Measurements from ENCODE around the gene AATF. TPM values are rescaled to one million over a fixed set of nuclear protein-coding genes. Genes with fewer than 3 reads are reported as not detected.

Gene AATF
- total RNA-seq, 1 donor from 2014 or later, result 25.0 TPM

GRCh38 chr17:36977066-36977465 lies 28.3 kb downstream of the AATF start:
- no peak overlapping the region for H3K27ac Mint-ChIP-seq (ENCODE audit: unreplicated experiment)

GRCh38 chr17:36977568-36977967 lies 28.8 kb downstream of the AATF start:
- no peak for DNase-seq (ENCODE audit: low spot score)
- TF ChIP-seq, protein P1, sequence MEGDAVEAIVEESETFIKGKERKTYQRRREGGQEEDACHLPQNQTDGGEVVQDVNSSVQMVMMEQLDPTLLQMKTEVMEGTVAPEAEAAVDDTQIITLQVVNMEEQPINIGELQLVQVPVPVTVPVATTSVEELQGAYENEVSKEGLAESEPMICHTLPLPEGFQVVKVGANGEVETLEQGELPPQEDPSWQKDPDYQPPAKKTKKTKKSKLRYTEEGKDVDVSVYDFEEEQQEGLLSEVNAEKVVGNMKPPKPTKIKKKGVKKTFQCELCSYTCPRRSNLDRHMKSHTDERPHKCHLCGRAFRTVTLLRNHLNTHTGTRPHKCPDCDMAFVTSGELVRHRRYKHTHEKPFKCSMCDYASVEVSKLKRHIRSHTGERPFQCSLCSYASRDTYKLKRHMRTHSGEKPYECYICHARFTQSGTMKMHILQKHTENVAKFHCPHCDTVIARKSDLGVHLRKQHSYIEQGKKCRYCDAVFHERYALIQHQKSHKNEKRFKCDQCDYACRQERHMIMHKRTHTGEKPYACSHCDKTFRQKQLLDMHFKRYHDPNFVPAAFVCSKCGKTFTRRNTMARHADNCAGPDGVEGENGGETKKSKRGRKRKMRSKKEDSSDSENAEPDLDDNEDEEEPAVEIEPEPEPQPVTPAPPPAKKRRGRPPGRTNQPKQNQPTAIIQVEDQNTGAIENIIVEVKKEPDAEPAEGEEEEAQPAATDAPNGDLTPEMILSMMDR (IDR thresholded peaks at IDR 0.05; ENCODE audit: unreplicated experiment), result no peak
- peaks cover 4% of the 10 kb centered on the region for H3K27me3 Mint-ChIP-seq (ENCODE audit: unreplicated experiment)
- H3K4me3 Mint-ChIP-seq (ENCODE audit: unreplicated experiment), result no peak overlapping the region
- no peaks in the 10 kb centered on the region for H3K9me3 Mint-ChIP-seq (ENCODE audit: unreplicated experiment)
- H3K36me3 Mint-ChIP-seq (ENCODE audit: low read depth, unreplicated experiment), result no peaks in the 10 kb centered on the region
- no peak overlapping the region for H3K27ac Mint-ChIP-seq (ENCODE audit: unreplicated experiment)
- H3K4me1 Mint-ChIP-seq (ENCODE audit: unreplicated experiment), result peaks cover 6% of the 10 kb centered on the region

More at GRCh38 chr17:36977066-36977465, 28.3 kb downstream of the AATF start:
- H3K36me3 Mint-ChIP-seq (ENCODE audit: low read depth, unreplicated experiment), result no peaks in the 10 kb centered on the region
- no peaks in the 10 kb centered on the region for H3K9me3 Mint-ChIP-seq (ENCODE audit: unreplicated experiment)
- H3K4me1 Mint-ChIP-seq (ENCODE audit: unreplicated experiment), result peaks cover 6% of the 10 kb centered on the region
- H3K4me3 Mint-ChIP-seq (ENCODE audit: unreplicated experiment), result no peak overlapping the region
- TF ChIP-seq, protein P1 (IDR thresholded peaks at IDR 0.05; ENCODE audit: unreplicated experiment), result no peak
- no peak for DNase-seq (ENCODE audit: low spot score)
- peaks cover 4% of the 10 kb centered on the region for H3K27me3 Mint-ChIP-seq (ENCODE audit: unreplicated experiment)

GRCh38 chr17:36978810-36979564 lies 30.2 kb downstream of the AATF start:
- Mint-ChIP-seq H3K36me3 (ENCODE audit: low read depth, unreplicated experiment) (no peaks in the 10 kb centered on the region), H3K27ac (ENCODE audit: unreplicated experiment) (no peak overlapping the region), H3K4me3 (ENCODE audit: unreplicated experiment) (no peak overlapping the region), H3K27me3 (ENCODE audit: unreplicated experiment) (peaks cover 2% of the 10 kb centered on the region), H3K9me3 (ENCODE audit: unreplicated experiment) (no peaks in the 10 kb centered on the region), H3K4me1 (ENCODE audit: unreplicated experiment) (peaks cover 6% of the 10 kb centered on the region)
- TF ChIP-seq, protein P1 (IDR thresholded peaks at IDR 0.05; ENCODE audit: unreplicated experiment), result no peak
- no peak for DNase-seq (ENCODE audit: low spot score)

GRCh38 chr17:36979565-36979941 lies 30.8 kb downstream of the AATF start:
- Mint-ChIP-seq H3K27me3 (ENCODE audit: unreplicated experiment) (peaks cover 2% of the 10 kb centered on the region), H3K4me1 (ENCODE audit: unreplicated experiment) (peaks cover 6% of the 10 kb centered on the region), H3K9me3 (ENCODE audit: unreplicated experiment) (no peaks in the 10 kb centered on the region), H3K36me3 (ENCODE audit: low read depth, unreplicated experiment) (no peaks in the 10 kb centered on the region), H3K27ac (ENCODE audit: unreplicated experiment) (no peak overlapping the region), H3K4me3 (ENCODE audit: unreplicated experiment) (no peak overlapping the region)
- TF ChIP-seq, protein P1 (IDR thresholded peaks at IDR 0.05; ENCODE audit: unreplicated experiment), result no peak
- DNase-seq (ENCODE audit: low spot score), result no peak

DNA sequence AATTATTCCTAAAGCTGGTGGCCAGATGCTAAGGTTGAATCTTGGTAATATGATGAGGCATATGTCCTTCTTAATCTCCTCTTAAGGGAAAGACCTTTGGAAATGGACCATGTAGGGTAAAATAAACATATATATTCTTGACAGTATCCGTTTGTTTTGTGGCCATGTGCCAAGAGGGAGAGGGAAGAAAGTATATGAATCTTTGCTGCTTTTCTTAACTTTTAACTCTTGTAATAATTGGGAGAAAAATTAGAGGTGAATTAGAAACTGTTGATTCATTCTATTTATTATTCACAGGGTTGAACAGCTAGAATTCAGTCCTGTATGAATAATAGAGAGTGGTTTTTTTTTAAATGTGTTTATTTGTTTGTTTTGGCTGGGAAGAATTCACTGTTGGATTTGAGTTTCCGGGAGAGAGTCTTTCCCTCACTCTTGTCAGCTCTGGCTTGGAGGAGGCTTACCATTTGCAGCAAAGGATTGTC lies 31.6 kb downstream of the AATF start:
- no peaks in the 10 kb centered on the region for H3K9me3 Mint-ChIP-seq (ENCODE audit: unreplicated experiment)
- no peak for DNase-seq (ENCODE audit: low spot score)
- no peak overlapping the region for H3K27ac Mint-ChIP-seq (ENCODE audit: unreplicated experiment)
- no peaks in the 10 kb centered on the region for H3K36me3 Mint-ChIP-seq (ENCODE audit: low read depth, unreplicated experiment)
- TF ChIP-seq, protein P1 (IDR thresholded peaks at IDR 0.05; ENCODE audit: unreplicated experiment), result no peak
- H3K27me3 Mint-ChIP-seq (ENCODE audit: unreplicated experiment), result peaks cover 5% of the 10 kb centered on the region
- H3K4me1 Mint-ChIP-seq (ENCODE audit: unreplicated experiment), result peaks cover 6% of the 10 kb centered on the region
- H3K4me3 Mint-ChIP-seq (ENCODE audit: unreplicated experiment), result no peak overlapping the region
